Ishikawa (cell line): ENCODE data around the gene COQ4.

ENCODE experiments used
- CEBPB ChIP-seq: IDR thresholded peaks from 2 replicates; pipeline ENCODE4 v1.6.1; 2012
- CREB1 ChIP-seq: IDR thresholded peaks from 2 replicates; pipeline ENCODE4 v1.6.1; 2012; ENCODE audit warnings: low read depth
- EGR1 ChIP-seq: IDR thresholded peaks from 2 replicates; pipeline ENCODE4 v1.6.1; 2012
- EP300 ChIP-seq: IDR thresholded peaks from 2 replicates; pipeline ENCODE4 v1.6.1; 2012; ENCODE audit warnings: borderline replicate concordance
- FOXM1 ChIP-seq: IDR thresholded peaks from 2 replicates; pipeline ENCODE4 v1.6.1; 2012; ENCODE audit warnings: low read depth, borderline replicate concordance
- MAX ChIP-seq: IDR thresholded peaks from 2 replicates; pipeline ENCODE4 v1.6.1; 2012
- NFIC ChIP-seq: IDR thresholded peaks from 2 replicates; pipeline ENCODE4 v1.6.1; 2012
- RAD21 ChIP-seq: IDR thresholded peaks from 2 replicates; pipeline ENCODE4 v1.6.1; 2012; ENCODE audit warnings: low read depth
- REST ChIP-seq: IDR thresholded peaks from 2 replicates; pipeline ENCODE4 v1.6.1; 2012; ENCODE audit warnings: low read depth, mild to moderate bottlenecking
- TAF1 ChIP-seq: IDR thresholded peaks from 2 replicates; pipeline ENCODE4 v1.6.1; 2012; ENCODE audit warnings: low read depth, mild to moderate bottlenecking
- TCF12 ChIP-seq: IDR thresholded peaks from 2 replicates; pipeline ENCODE4 v1.6.1; 2012; ENCODE audit warnings: low read depth
- TEAD4 ChIP-seq: IDR thresholded peaks from 2 replicates; pipeline ENCODE4 v1.6.1; 2012
- ZBTB7A ChIP-seq: IDR thresholded peaks from 2 replicates; pipeline ENCODE4 v1.6.1; 2012; ENCODE audit warnings: low read depth

- TF ChIP-seq MAX (no peak), TAF1 (no peak), CEBPB (no peak), REST (no peak), FOXM1 (no peak), TEAD4 (no peak), TCF12 (no peak), ZBTB7A (no peak), EP300 (no peak), RAD21 (no peak), EGR1 (no peak), CREB1 (no peak), NFIC (no peak)
Observed at GRCh38 chr9:128337936-128338335, 15.3 kb downstream of the COQ4 start.
